WTC11 (cell line): ENCODE results near the gene KAT6B. TPM values are rescaled to one million over a fixed set of nuclear protein-coding genes. Genes with fewer than 3 reads are reported as not detected.

Experiments
- ATAC-seq: fragments of 200-7000 bp; cut with Tn5 transposase; 2 replicates; pipeline ENCODE4 v1.10.0; 2021; ENCODE audit warnings: mild to moderate bottlenecking, moderate library complexity
- CTCF ChIA-PET: fragments of 300-600 bp; sonication (Branson Sonifier 250); formaldehyde crosslinking; loops from one replicate; lab custom pipeline; 2021; ENCODE audit warnings: antibody characterized with exemption; lab: Charles Lee
- POLR2A ChIA-PET: fragments of 350-600 bp; sonication (Branson Sonifier 250); formaldehyde crosslinking; loops from one replicate; lab custom pipeline; 2021; ENCODE audit warnings: antibody characterized with exemption; lab: Charles Lee
- DNase-seq: peaks from one replicate; pipeline ENCODE4 v3.0.0; 2021; ENCODE audit warnings: low spot score
- H3K27ac Mint-ChIP-seq: 2 replicates; pipeline ENCODE4 v1.8.0; 2021; ENCODE audit warnings: mixed read lengths
- H3K27me3 Mint-ChIP-seq: 2 replicates; pipeline ENCODE4 v1.8.0; 2021; ENCODE audit warnings: low read depth, mild to moderate bottlenecking, moderate library complexity, mixed read lengths
- H3K36me3 Mint-ChIP-seq: 2 replicates; pipeline ENCODE4 v1.8.0; 2021; ENCODE audit warnings: mixed read lengths
- H3K4me1 Mint-ChIP-seq: 2 replicates; pipeline ENCODE4 v1.8.0; 2022; ENCODE audit warnings: mixed read lengths
- H3K4me3 Mint-ChIP-seq: 2 replicates; pipeline ENCODE4 v1.8.0; 2021; ENCODE audit warnings: mild to moderate bottlenecking, moderate library complexity, mixed read lengths
- H3K9me3 Mint-ChIP-seq: 2 replicates; pipeline ENCODE4 v1.8.0; 2021; ENCODE audit warnings: mixed read lengths
- AFF4 ChIP-seq: sonication (generic); formaldehyde crosslinking; IDR thresholded peaks from 2 replicates; pipeline ENCODE4 v1.8.1; 2023; ENCODE audit warnings: mild to moderate bottlenecking, missing genetic modification reagents, borderline replicate concordance
- ATF1 ChIP-seq: sonication (generic); formaldehyde crosslinking; IDR thresholded peaks from 2 replicates; pipeline ENCODE4 v1.8.1; 2023; ENCODE audit warnings: mild to moderate bottlenecking, moderate library complexity, missing genetic modification reagents
- ATF2 ChIP-seq: sonication (generic); formaldehyde crosslinking; IDR thresholded peaks from 2 replicates; pipeline ENCODE4 v1.8.1; 2022; ENCODE audit warnings: low read depth, missing genetic modification reagents, borderline replicate concordance
- CDX4 ChIP-seq: fragments of 250-450 bp; sonication (Bioruptor Pico); IDR thresholded peaks from 2 replicates; pipeline ENCODE4 v1.9.0; 2021; ENCODE audit warnings: moderate library complexity, mild to moderate bottlenecking, inconsistent platforms, borderline replicate concordance
- CREM ChIP-seq: sonication (generic); formaldehyde crosslinking; IDR thresholded peaks from 2 replicates; pipeline ENCODE4 v1.8.1; 2022; ENCODE audit warnings: mild to moderate bottlenecking, missing genetic modification reagents, moderate library complexity
- E2F1 ChIP-seq: sonication (generic); formaldehyde crosslinking; IDR thresholded peaks from 2 replicates; pipeline ENCODE4 v1.8.0; 2022; ENCODE audit warnings: mild to moderate bottlenecking, missing genetic modification reagents
- E2F4 ChIP-seq: sonication (generic); formaldehyde crosslinking; IDR thresholded peaks from 2 replicates; pipeline ENCODE4 v1.8.1; 2022; ENCODE audit warnings: low read depth, mild to moderate bottlenecking, moderate library complexity, missing genetic modification reagents, borderline replicate concordance
- E2F5 ChIP-seq: sonication (generic); formaldehyde crosslinking; IDR thresholded peaks from 2 replicates; pipeline ENCODE4 v1.8.1; 2022; ENCODE audit warnings: mild to moderate bottlenecking, moderate library complexity, missing genetic modification reagents
- ERG ChIP-seq: fragments of 250-450 bp; sonication (Bioruptor Pico); IDR thresholded peaks from 2 replicates; pipeline ENCODE4 v1.8.0; 2021; ENCODE audit warnings: mild to moderate bottlenecking
- GABPB1 ChIP-seq: sonication (generic); formaldehyde crosslinking; IDR thresholded peaks from 2 replicates; pipeline ENCODE4 v1.8.1; 2023; ENCODE audit warnings: mild to moderate bottlenecking, missing genetic modification reagents
- GRHL2 ChIP-seq: fragments of 250-450 bp; sonication (Bioruptor Pico); IDR thresholded peaks from 2 replicates; pipeline ENCODE4 v1.8.0; 2022; ENCODE audit warnings: mild to moderate bottlenecking, moderate library complexity; ENCODE audit not compliant: insufficient replicate concordance, severe bottlenecking
- NFATC4 ChIP-seq: fragments of 250-450 bp; sonication (Bioruptor Pico); IDR thresholded peaks from 2 replicates; pipeline ENCODE4 v1.9.0; 2021; ENCODE audit warnings: mild to moderate bottlenecking
- NFYB ChIP-seq: sonication (generic); formaldehyde crosslinking; conservative IDR thresholded peaks from 2 replicates; pipeline ENCODE4 v1.8.0; 2022; ENCODE audit warnings: low read depth, missing genetic modification reagents
- NR3C1 ChIP-seq: sonication (generic); formaldehyde crosslinking; conservative IDR thresholded peaks from 2 replicates; pipeline ENCODE4 v1.8.1; 2023; ENCODE audit warnings: low read depth, mild to moderate bottlenecking, missing genetic modification reagents
- OVOL2 ChIP-seq: fragments of 250-450 bp; sonication (Bioruptor Pico); IDR thresholded peaks from 2 replicates; pipeline ENCODE4 v1.9.0; 2021; ENCODE audit warnings: mild to moderate bottlenecking, borderline replicate concordance
- PRDM15 ChIP-seq: sonication (generic); formaldehyde crosslinking; IDR thresholded peaks from 2 replicates; pipeline ENCODE4 v1.8.0; 2022; ENCODE audit warnings: missing genetic modification reagents
- SOX15 ChIP-seq: fragments of 250-450 bp; sonication (Bioruptor Pico); IDR thresholded peaks from 2 replicates; pipeline ENCODE4 v1.9.0; 2021; ENCODE audit warnings: mild to moderate bottlenecking
- USF2 ChIP-seq: sonication (generic); formaldehyde crosslinking; IDR thresholded peaks from 2 replicates; pipeline ENCODE4 v1.8.1; 2023; ENCODE audit warnings: mild to moderate bottlenecking, missing genetic modification reagents, moderate library complexity
- ZBTB21 ChIP-seq: sonication (generic); formaldehyde crosslinking; IDR thresholded peaks from 2 replicates; pipeline ENCODE4 v1.8.1; 2023; ENCODE audit warnings: mild to moderate bottlenecking, missing genetic modification reagents, borderline replicate concordance
- ZNF121 ChIP-seq: sonication (generic); formaldehyde crosslinking; IDR thresholded peaks from 2 replicates; pipeline ENCODE4 v1.8.0; 2023; ENCODE audit warnings: missing genetic modification reagents
- ZNF219 ChIP-seq: sonication (generic); formaldehyde crosslinking; IDR thresholded peaks from 2 replicates; pipeline ENCODE4 v1.8.0; 2023; ENCODE audit warnings: missing genetic modification reagents, mild to moderate bottlenecking, borderline replicate concordance
- ZNF396 ChIP-seq: fragments of 250-450 bp; sonication (Bioruptor Pico); IDR thresholded peaks from 2 replicates; pipeline ENCODE4 v1.8.0; 2021; ENCODE audit warnings: mild to moderate bottlenecking, moderate library complexity, borderline replicate concordance
- ZNF423 ChIP-seq: fragments of 250-450 bp; sonication (Bioruptor Pico); IDR thresholded peaks from 2 replicates; pipeline ENCODE4 v2.1.2; 2022; ENCODE audit warnings: mild to moderate bottlenecking, moderate library complexity
- total RNA-seq: library from RNA; stranded (reverse); gene quantifications from 3 replicates; pipeline ENCODE4 v1.2.3, GENCODE V29; 2021

Gene KAT6B
- total RNA-seq, 1 experiment from 2014 or later: 18.5 TPM

- TF ChIP-seq PRDM15 (no peak), E2F1 (CRISPR knock-in tag) (no peak), ZNF121 (CRISPR knock-in tag) (no peak), SOX15 (CRISPR knock-in tag) (no peak), CREM (no peak), ATF2 (CRISPR knock-in tag) (no peak), USF2 (CRISPR knock-in tag) (no peak), CDX4 (no peak), NR3C1 (CRISPR knock-in tag) (no peak), GABPB1 (CRISPR knock-in tag) (no peak), NFYB (CRISPR knock-in tag) (no peak), ZNF396 (CRISPR knock-in tag) (no peak), E2F4 (no peak), NFATC4 (CRISPR knock-in tag) (no peak)
Observed at GRCh38 chr10:74995806-74996205, 169.4 kb downstream of the KAT6B start (continued).

GRCh38 chr10:74997163-74997562, 170.8 kb downstream of the KAT6B start:
- no peaks in the 10 kb centered on the region for H3K27me3 Mint-ChIP-seq
- no peaks in the 10 kb centered on the region for H3K9me3 Mint-ChIP-seq
- no peak overlapping the region for H3K4me3 Mint-ChIP-seq
- DNase-seq (no peak), ATAC-seq (no peak)
- H3K36me3 Mint-ChIP-seq: peaks cover 13% of the 10 kb centered on the region
- ChIA-PET POLR2A (no interaction called here), CTCF (no interaction called here)
- no peak overlapping the region for H3K27ac Mint-ChIP-seq
- H3K4me1 Mint-ChIP-seq: 0 out of 2 replicates have a peak, but pooled peaks cover 3% of the 10 kb centered on the region
- no peak for TF ChIP-seq ZBTB21 (CRISPR knock-in tag)
- no peak for TF ChIP-seq ATF1
- TF ChIP-seq E2F5 (CRISPR knock-in tag): no peak
- TF ChIP-seq GRHL2 (CRISPR knock-in tag): no peak
- TF ChIP-seq ZNF219: no peak
- no peak for TF ChIP-seq OVOL2 (CRISPR knock-in tag)
- no peak for TF ChIP-seq AFF4 (CRISPR knock-in tag)
- no peak for TF ChIP-seq ERG
- no peak for TF ChIP-seq ZNF423 (CRISPR knock-in tag)
